Left lung (tissue), 10 donors: ENCODE results near the gene DLK2. TPM values are rescaled to one million over a fixed set of nuclear protein-coding genes. Genes with fewer than 3 reads are reported as not detected.

Experiments
- ATAC-seq: fragments of 200-7000 bp; cut with Tn5 transposase; one replicate; pipeline ENCODE4 v1.9.1; 2020; ENCODE audit warnings: moderate library complexity
- DNase-seq, 4 donors: peaks; one replicate each; pipeline ENCODE4 v3.0.0-alpha.2; 2013 to 2020
- H3K27ac ChIP-seq, 2 donors: fragments of 200-600 bp; sonication (generic) in 1 of 2; one replicate each; pipeline versions ENCODE4 v1.5.0 to v1.8.0; 2020 to 2021
- H3K27me3 ChIP-seq, 2 donors: fragments of 200-600 bp; sonication (generic) in 1 of 2; one replicate each; pipeline versions ENCODE4 v1.5.0 to v1.8.0; 2020 to 2021
- H3K36me3 ChIP-seq, 2 donors: fragments of 200-600 bp; sonication (generic) in 1 of 2; one replicate each; pipeline versions ENCODE4 v1.5.0 to v1.8.0; 2020 to 2021
- H3K4me1 ChIP-seq, 2 donors: fragments of 200-600 bp; one replicate each; pipeline ENCODE4 v1.8.0; 2021
- H3K4me3 ChIP-seq, 2 donors: fragments of 200-600 bp; sonication (generic) in 1 of 2; one replicate each; pipeline versions ENCODE4 v1.5.0 to v1.8.0; 2020 to 2021; ENCODE audit warnings: mild to moderate bottlenecking in 1 of 2
- H3K9me3 ChIP-seq, 2 donors: fragments of 200-600 bp; sonication (generic) in 1 of 2; one replicate each; pipeline versions ENCODE4 v1.5.0 to v1.8.0; 2020 to 2021
- CTCF ChIP-seq, 2 donors: fragments of 200-600 bp; sonication (generic) in 1 of 2; IDR thresholded peaks; one replicate each; pipeline versions ENCODE4 v1.5.0 to v1.8.0; 2021; ENCODE audit warnings: antibody characterized with exemption in 2 of 2
- intact Hi-C, 2 donors: fragments of 100-400 bp; cut with DNase I; formaldehyde crosslinking; loops; one replicate each; pipeline versions ENCODE4 v1.11.2 to v1.14.2; 2022
- microRNA-seq, 2 donors: library from miRNA; unstranded; fragments of <30 nt; microRNA quantifications; one replicate each; pipeline ENCODE4, GENCODE V29; 2019
- polyA plus RNA-seq, 6 donors: library from polyadenylated mRNA; unstranded; fragments of 120-200 nt; gene quantifications; one replicate each; pipeline ENCODE4 v1.2.1, GENCODE V29; 2013; ENCODE audit not compliant: insufficient read length in 6 of 6
- total RNA-seq, 2 donors: library from RNA; stranded (reverse); fragmentation: NEBNext Ultra II Directional; extraction: Animal tissue kit (Norgen Biotek cat#: 25700); gene quantifications; one replicate each; pipeline ENCODE4 v1.2.1, GENCODE V29; 2021
- donor health status: DM: no; HTN: yes; CAD: no.
- donor health status: DM: no; HTN: no; CAD: no.

The DLK2 gene
- total and polyA plus RNA-seq, 8 donors = 0.93 to 2.6 (median 1.7) TPM

- Histone ChIP-seq H3K36me3 (no peaks in the 10 kb centered on the region), H3K4me3 (no peak overlapping the region), H3K27ac (no peak overlapping the region), H3K4me1 (no peaks in the 10 kb centered on the region), H3K9me3 (no peaks in the 10 kb centered on the region), H3K27me3 (peaks cover 0 to 19% of the 10 kb centered on the region in 2 donors)
- TF ChIP-seq CTCF (IDR thresholded peaks at IDR 0.05) = no peak
- intact Hi-C loops = no loop called here
- DNase-seq (no peak), ATAC-seq (no peak)
Observed at GRCh38 chr6:43405354-43405753, 50.0 kb downstream of the DLK2 start.

GRCh38 chr6:43402820-43403219 lies 52.5 kb downstream of the DLK2 start:
- ATAC-seq (no peak), DNase-seq (no peak)
- TF ChIP-seq CTCF (IDR thresholded peaks at IDR 0.05) = no peak
- H3K4me1 ChIP-seq = peaks cover 0 to 5% of the 10 kb centered on the region in 2 donors
- H3K36me3 ChIP-seq = no peaks in the 10 kb centered on the region
- intact Hi-C loops = no loop called here
- H3K27me3 ChIP-seq = peaks cover 0 to 9% of the 10 kb centered on the region in 2 donors
- H3K27ac ChIP-seq = no peak overlapping the region
- H3K9me3 ChIP-seq = no peaks in the 10 kb centered on the region
- no peak overlapping the region for H3K4me3 ChIP-seq

GRCh38 chr6:43401730-43402129 lies 53.6 kb downstream of the DLK2 start:
- no peak for ATAC-seq
- H3K36me3 ChIP-seq = no peaks in the 10 kb centered on the region
- TF ChIP-seq CTCF (IDR thresholded peaks at IDR 0.05) = no peak
- intact Hi-C loops = no loop called here
- DNase-seq = no peak
- H3K27ac ChIP-seq = no peak overlapping the region
- H3K9me3 ChIP-seq = no peaks in the 10 kb centered on the region
- peaks cover 0 to 5% of the 10 kb centered on the region in 2 donors for H3K4me1 ChIP-seq
- no peak overlapping the region for H3K4me3 ChIP-seq
- peaks cover 0 to 9% of the 10 kb centered on the region in 2 donors for H3K27me3 ChIP-seq

Small RNAs within 50 kb of the gene (microRNA-seq; reads per million reads assigned to microRNA genes)
- 0.27 to 0.67 reads per million in 2 donors for gene MIR6780B

Other genes starting within 250 kb of the DLK2 start
- 10 to 100 TPM; 47.3 to 49.6 TPM for gene DNPH1, start 226.1 kb downstream of the DLK2 start, total RNA-seq
- 10 to 100 TPM; 26.4 to 43.4 (median 31.9) TPM for gene DNPH1, start 226.1 kb downstream of the DLK2 start, polyA plus RNA-seq
- gene TTBK1, start 212.1 kb downstream of the DLK2 start, total RNA-seq = under 1 TPM; 0.08 to 0.26 TPM
- gene TTBK1, start 212.1 kb downstream of the DLK2 start, polyA plus RNA-seq = under 1 TPM; 0.42 to 0.94 (median 0.77) TPM
- gene SLC22A7, start 157.3 kb downstream of the DLK2 start, total RNA-seq = not detected
- gene SLC22A7, start 157.3 kb downstream of the DLK2 start, polyA plus RNA-seq = under 1 TPM in 5 of 6 donors, not detected in 1; 0.07 to 0.28 (median 0.20) TPM
- 1 to 10 TPM in 1 of 2 donors, under 1 TPM in 1; 0.52 to 1.1 TPM for gene CRIP3, start 146.7 kb downstream of the DLK2 start, total RNA-seq
- gene CRIP3, start 146.7 kb downstream of the DLK2 start, polyA plus RNA-seq = 1 to 10 TPM; 2.9 to 7.6 (median 4.7) TPM
- 10 to 100 TPM; 13.3 to 14.3 TPM for gene ZNF318, start 85.9 kb downstream of the DLK2 start, total RNA-seq
- 10 to 100 TPM; 30.1 to 37.6 (median 32.7) TPM for gene ZNF318, start 85.9 kb downstream of the DLK2 start, polyA plus RNA-seq
- gene ABCC10, start 28.0 kb downstream of the DLK2 start, total RNA-seq = 10 to 100 TPM; 38.5 to 43.8 TPM
- 10 to 100 TPM; 19.7 to 33.4 (median 28.8) TPM for gene ABCC10, start 28.0 kb downstream of the DLK2 start, polyA plus RNA-seq
- 10 to 100 TPM; 24.5 to 27.9 TPM for gene TJAP1, start 22.0 kb upstream of the DLK2 start, total RNA-seq
- 10 to 100 TPM; 35.6 to 46.9 (median 39.7) TPM for gene TJAP1, start 22.0 kb upstream of the DLK2 start, polyA plus RNA-seq
- gene LRRC73, start 54.8 kb upstream of the DLK2 start, total RNA-seq = 1 to 10 TPM in 1 of 2 donors, under 1 TPM in 1; 0.52 to 1.5 TPM
- gene LRRC73, start 54.8 kb upstream of the DLK2 start, polyA plus RNA-seq = under 1 TPM; 0.30 to 0.99 (median 0.60) TPM
- gene YIPF3, start 61.4 kb upstream of the DLK2 start, total RNA-seq = 100 to 1,000 TPM; 101 to 128 TPM
- gene YIPF3, start 61.4 kb upstream of the DLK2 start, polyA plus RNA-seq = 100 to 1,000 TPM; 123 to 137 (median 132) TPM
- 10 to 100 TPM; 31.9 to 46.3 TPM for gene POLR1C, start 61.5 kb upstream of the DLK2 start, total RNA-seq
- gene POLR1C, start 61.5 kb upstream of the DLK2 start, polyA plus RNA-seq = 10 to 100 TPM; 32.1 to 40.7 (median 35.5) TPM
- gene XPO5, start 120.5 kb upstream of the DLK2 start, total RNA-seq = 10 to 100 TPM; 24.0 to 36.8 TPM
- gene XPO5, start 120.5 kb upstream of the DLK2 start, polyA plus RNA-seq = 10 to 100 TPM; 37.6 to 52.9 (median 46.3) TPM
- gene POLH, start 120.6 kb upstream of the DLK2 start, total RNA-seq = 10 to 100 TPM; 17.8 to 29.0 TPM
- 10 to 100 TPM; 19.3 to 29.8 (median 24.3) TPM for gene POLH, start 120.6 kb upstream of the DLK2 start, polyA plus RNA-seq
- 10 to 100 TPM; 58.6 to 73.0 TPM for gene GTPBP2, start 173.7 kb upstream of the DLK2 start, total RNA-seq
- 10 to 100 TPM; 66.5 to 74.8 (median 70.7) TPM for gene GTPBP2, start 173.7 kb upstream of the DLK2 start, polyA plus RNA-seq
- 10 to 100 TPM; 19.3 to 24.6 TPM for gene MAD2L1BP, start 180.3 kb upstream of the DLK2 start, total RNA-seq
- 10 to 100 TPM; 23.2 to 26.1 (median 25.4) TPM for gene MAD2L1BP, start 180.3 kb upstream of the DLK2 start, polyA plus RNA-seq
- 1 to 10 TPM in 1 of 2 donors, under 1 TPM in 1; 0.32 to 1.9 TPM for gene RSPH9, start 189.5 kb upstream of the DLK2 start, total RNA-seq
- gene RSPH9, start 189.5 kb upstream of the DLK2 start, polyA plus RNA-seq = 1 to 10 TPM; 2.8 to 5.6 (median 4.0) TPM
- 10 to 100 TPM; 27.0 to 32.5 TPM for gene MRPS18A, start 232.2 kb upstream of the DLK2 start, total RNA-seq
- 10 to 100 TPM; 34.8 to 45.0 (median 39.6) TPM for gene MRPS18A, start 232.2 kb upstream of the DLK2 start, polyA plus RNA-seq